ENCODE measurements around the gene DYNAP.

The DYNAP gene

GRCh38 chr18:54590945-54591344 lies at the start of gene DYNAP:
Gene DYNAP, plus strand, starts transcription at chr18:54591245. Its CDS starts 38 bp downstream, at chr18:54591283.
- H3K27me3 ChIP-seq (ENCODE audit: control insufficient read depth in 1 of 2, insufficient read depth in 2 of 2, low read length in 2 of 2), result no peaks in the 10 kb centered on the region
- H3K4me3 ChIP-seq (ENCODE audit: low read depth in 1 of 2, low read length in 2 of 2), result no peak within 1 kb of the TSS
- H3K36me3 ChIP-seq (ENCODE audit: control insufficient read depth in 1 of 2, insufficient read depth in 2 of 2, low read length in 2 of 2), result no peaks in the 10 kb centered on the region
- no peak within 1 kb of the TSS for H3K27ac ChIP-seq (ENCODE audit: low read depth, low read length)
- no peak within 1 kb of the TSS for H3K9ac ChIP-seq (ENCODE audit: low read depth in 1 of 2, low read length in 2 of 2)
- H3K4me1 ChIP-seq (ENCODE audit: control insufficient read depth in 1 of 2, insufficient read depth in 2 of 2, low read length in 2 of 2), result no peaks in the 10 kb centered on the region
- H3K9me3 ChIP-seq (ENCODE audit: control insufficient read depth in 1 of 2, low read length in 2 of 2), result no peaks in the 10 kb centered on the region

- no peaks in the 10 kb centered on the region for H3K36me3 ChIP-seq (ENCODE audit: control insufficient read depth in 1 of 2, insufficient read depth in 2 of 2, low read length in 2 of 2)
- no peak overlapping the region for H3K9ac ChIP-seq (ENCODE audit: low read depth in 1 of 2, low read length in 2 of 2)
- H3K27me3 ChIP-seq (ENCODE audit: control insufficient read depth in 1 of 2, insufficient read depth in 2 of 2, low read length in 2 of 2), result no peaks in the 10 kb centered on the region
- no peaks in the 10 kb centered on the region for H3K4me1 ChIP-seq (ENCODE audit: control insufficient read depth in 1 of 2, insufficient read depth in 2 of 2, low read length in 2 of 2)
- H3K4me3 ChIP-seq (ENCODE audit: low read depth in 1 of 2, low read length in 2 of 2), result no peak overlapping the region
- H3K9me3 ChIP-seq (ENCODE audit: control insufficient read depth in 1 of 2, low read length in 2 of 2), result peaks cover 0 to 4% of the 10 kb centered on the region in 2 donors
- no peak overlapping the region for H3K27ac ChIP-seq (ENCODE audit: low read depth, low read length)
Measured at GRCh38 chr18:54551590-54551989, 39.5 kb upstream of the DYNAP start.

- Histone ChIP-seq H3K9me3 (ENCODE audit: control insufficient read depth in 1 of 2, low read length in 2 of 2) (peaks cover 0 to 4% of the 10 kb centered on the region in 2 donors), H3K4me1 (ENCODE audit: control insufficient read depth in 1 of 2, insufficient read depth in 2 of 2, low read length in 2 of 2) (no peaks in the 10 kb centered on the region), H3K27me3 (ENCODE audit: control insufficient read depth in 1 of 2, insufficient read depth in 2 of 2, low read length in 2 of 2) (no peaks in the 10 kb centered on the region), H3K4me3 (ENCODE audit: low read depth in 1 of 2, low read length in 2 of 2) (no peak overlapping the region), H3K36me3 (ENCODE audit: control insufficient read depth in 1 of 2, insufficient read depth in 2 of 2, low read length in 2 of 2) (no peaks in the 10 kb centered on the region), H3K27ac (ENCODE audit: low read depth, low read length) (no peak overlapping the region), H3K9ac (ENCODE audit: low read depth in 1 of 2, low read length in 2 of 2) (no peak overlapping the region)
Measured at GRCh38 chr18:54555286-54555685, 35.8 kb upstream of the DYNAP start.

- no peak overlapping the region for H3K27ac ChIP-seq (ENCODE audit: low read depth, low read length)
- H3K9me3 ChIP-seq (ENCODE audit: control insufficient read depth in 1 of 2, low read length in 2 of 2), result peaks cover 0 to 4% of the 10 kb centered on the region in 2 donors
- H3K9ac ChIP-seq (ENCODE audit: low read depth in 1 of 2, low read length in 2 of 2), result no peak overlapping the region
- no peaks in the 10 kb centered on the region for H3K36me3 ChIP-seq (ENCODE audit: control insufficient read depth in 1 of 2, insufficient read depth in 2 of 2, low read length in 2 of 2)
- no peaks in the 10 kb centered on the region for H3K4me1 ChIP-seq (ENCODE audit: control insufficient read depth in 1 of 2, insufficient read depth in 2 of 2, low read length in 2 of 2)
- H3K27me3 ChIP-seq (ENCODE audit: control insufficient read depth in 1 of 2, insufficient read depth in 2 of 2, low read length in 2 of 2), result no peaks in the 10 kb centered on the region
- H3K4me3 ChIP-seq (ENCODE audit: low read depth in 1 of 2, low read length in 2 of 2), result no peak overlapping the region
Measured at GRCh38 chr18:54555996-54556395, 35.0 kb upstream of the DYNAP start.

- no peaks in the 10 kb centered on the region for H3K27me3 ChIP-seq (ENCODE audit: control insufficient read depth in 1 of 2, insufficient read depth in 2 of 2, low read length in 2 of 2)
Measured at GRCh38 chr18:54557958-54558357, 33.1 kb upstream of the DYNAP start.

GRCh38 chr18:54558609-54559585 lies 32.1 kb upstream of the DYNAP start:
- Histone ChIP-seq H3K27me3 (ENCODE audit: control insufficient read depth in 1 of 2, insufficient read depth in 2 of 2, low read length in 2 of 2) (no peaks in the 10 kb centered on the region), H3K9me3 (ENCODE audit: control insufficient read depth in 1 of 2, low read length in 2 of 2) (no peaks in the 10 kb centered on the region), H3K4me1 (ENCODE audit: control insufficient read depth in 1 of 2, insufficient read depth in 2 of 2, low read length in 2 of 2) (no peaks in the 10 kb centered on the region), H3K9ac (ENCODE audit: low read depth in 1 of 2, low read length in 2 of 2) (no peak overlapping the region), H3K36me3 (ENCODE audit: control insufficient read depth in 1 of 2, insufficient read depth in 2 of 2, low read length in 2 of 2) (no peaks in the 10 kb centered on the region), H3K4me3 (ENCODE audit: low read depth in 1 of 2, low read length in 2 of 2) (no peak overlapping the region), H3K27ac (ENCODE audit: low read depth, low read length) (no peak overlapping the region)

More at GRCh38 chr18:54557958-54558357, 33.1 kb upstream of the DYNAP start:
- Histone ChIP-seq H3K4me3 (ENCODE audit: low read depth in 1 of 2, low read length in 2 of 2) (no peak overlapping the region), H3K9me3 (ENCODE audit: control insufficient read depth in 1 of 2, low read length in 2 of 2) (no peaks in the 10 kb centered on the region), H3K9ac (ENCODE audit: low read depth in 1 of 2, low read length in 2 of 2) (no peak overlapping the region), H3K36me3 (ENCODE audit: control insufficient read depth in 1 of 2, insufficient read depth in 2 of 2, low read length in 2 of 2) (no peaks in the 10 kb centered on the region), H3K4me1 (ENCODE audit: control insufficient read depth in 1 of 2, insufficient read depth in 2 of 2, low read length in 2 of 2) (no peaks in the 10 kb centered on the region), H3K27ac (ENCODE audit: low read depth, low read length) (no peak overlapping the region)

GRCh38 chr18:54561706-54562267 lies 29.3 kb upstream of the DYNAP start:
- H3K27ac ChIP-seq (ENCODE audit: low read depth, low read length), result no peak overlapping the region
- no peaks in the 10 kb centered on the region for H3K36me3 ChIP-seq (ENCODE audit: control insufficient read depth in 1 of 2, insufficient read depth in 2 of 2, low read length in 2 of 2)
- H3K27me3 ChIP-seq (ENCODE audit: control insufficient read depth in 1 of 2, insufficient read depth in 2 of 2, low read length in 2 of 2), result no peaks in the 10 kb centered on the region
- no peaks in the 10 kb centered on the region for H3K9me3 ChIP-seq (ENCODE audit: control insufficient read depth in 1 of 2, low read length in 2 of 2)
- H3K4me1 ChIP-seq (ENCODE audit: control insufficient read depth in 1 of 2, insufficient read depth in 2 of 2, low read length in 2 of 2), result no peaks in the 10 kb centered on the region
- H3K4me3 ChIP-seq (ENCODE audit: low read depth in 1 of 2, low read length in 2 of 2), result no peak overlapping the region
- no peak overlapping the region for H3K9ac ChIP-seq (ENCODE audit: low read depth in 1 of 2, low read length in 2 of 2)

- Histone ChIP-seq H3K27me3 (ENCODE audit: control insufficient read depth in 1 of 2, insufficient read depth in 2 of 2, low read length in 2 of 2) (no peaks in the 10 kb centered on the region), H3K4me1 (ENCODE audit: control insufficient read depth in 1 of 2, insufficient read depth in 2 of 2, low read length in 2 of 2) (no peaks in the 10 kb centered on the region), H3K36me3 (ENCODE audit: control insufficient read depth in 1 of 2, insufficient read depth in 2 of 2, low read length in 2 of 2) (no peaks in the 10 kb centered on the region), H3K9me3 (ENCODE audit: control insufficient read depth in 1 of 2, low read length in 2 of 2) (no peaks in the 10 kb centered on the region), H3K9ac (ENCODE audit: low read depth in 1 of 2, low read length in 2 of 2) (no peak overlapping the region), H3K4me3 (ENCODE audit: low read depth in 1 of 2, low read length in 2 of 2) (no peak overlapping the region), H3K27ac (ENCODE audit: low read depth, low read length) (no peak overlapping the region)
Measured at GRCh38 chr18:54580202-54580729, 10.8 kb upstream of the DYNAP start.

- H3K27ac ChIP-seq (ENCODE audit: low read depth, low read length), result no peak overlapping the region
- no peaks in the 10 kb centered on the region for H3K9me3 ChIP-seq (ENCODE audit: control insufficient read depth in 1 of 2, low read length in 2 of 2)
- H3K36me3 ChIP-seq (ENCODE audit: control insufficient read depth in 1 of 2, insufficient read depth in 2 of 2, low read length in 2 of 2), result no peaks in the 10 kb centered on the region
- no peaks in the 10 kb centered on the region for H3K4me1 ChIP-seq (ENCODE audit: control insufficient read depth in 1 of 2, insufficient read depth in 2 of 2, low read length in 2 of 2)
- no peaks in the 10 kb centered on the region for H3K27me3 ChIP-seq (ENCODE audit: control insufficient read depth in 1 of 2, insufficient read depth in 2 of 2, low read length in 2 of 2)
- H3K4me3 ChIP-seq (ENCODE audit: low read depth in 1 of 2, low read length in 2 of 2), result no peak overlapping the region
- H3K9ac ChIP-seq (ENCODE audit: low read depth in 1 of 2, low read length in 2 of 2), result no peak overlapping the region
Measured at GRCh38 chr18:54584065-54584464, 7.0 kb upstream of the DYNAP start.

- Histone ChIP-seq H3K9me3 (ENCODE audit: control insufficient read depth in 1 of 2, low read length in 2 of 2) (no peaks in the 10 kb centered on the region), H3K27ac (ENCODE audit: low read depth, low read length) (no peak overlapping the region), H3K27me3 (ENCODE audit: control insufficient read depth in 1 of 2, insufficient read depth in 2 of 2, low read length in 2 of 2) (no peaks in the 10 kb centered on the region), H3K36me3 (ENCODE audit: control insufficient read depth in 1 of 2, insufficient read depth in 2 of 2, low read length in 2 of 2) (no peaks in the 10 kb centered on the region), H3K4me3 (ENCODE audit: low read depth in 1 of 2, low read length in 2 of 2) (no peak overlapping the region), H3K4me1 (ENCODE audit: control insufficient read depth in 1 of 2, insufficient read depth in 2 of 2, low read length in 2 of 2) (no peaks in the 10 kb centered on the region), H3K9ac (ENCODE audit: low read depth in 1 of 2, low read length in 2 of 2) (no peak overlapping the region)
Measured at GRCh38 chr18:54585743-54586142, 5.3 kb upstream of the DYNAP start.

Measured in duodenal mucosa (tissue), 2 donors.